GM19351 (cell line): ENCODE results near the gene CNTNAP5.

Experiments used
- ATAC-seq: cut with Tn5 transposase; IDR thresholded peaks from one replicate; pipeline ENCODE4 v1.9.1; 2021; ENCODE audit warnings: mild to moderate bottlenecking, moderate library complexity; ENCODE audit not compliant: unreplicated experiment

Gene CNTNAP5

DNA sequence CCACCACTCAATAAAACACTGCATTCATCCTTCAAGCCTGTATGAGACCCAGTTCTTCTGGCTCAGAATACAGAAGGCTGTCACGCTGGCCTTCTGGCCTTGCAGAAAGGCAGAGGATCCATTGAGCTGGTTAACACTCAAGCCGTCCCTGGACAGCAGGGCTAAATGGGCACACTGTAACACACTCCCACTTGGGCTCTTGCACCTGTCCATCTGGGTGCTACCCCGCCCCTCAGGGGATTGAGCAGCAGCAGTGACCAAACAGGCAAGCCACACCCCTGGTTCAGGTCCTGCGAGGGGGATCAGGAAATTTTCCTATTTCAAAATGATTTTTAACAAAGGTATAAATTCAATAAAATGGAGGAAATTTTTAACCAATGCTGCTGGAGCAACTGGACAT lies 936.0 kb downstream of the CNTNAP5 start:
- no peak for ATAC-seq
